Ecto neural progenitor cell (in vitro differentiated cells): ENCODE measurements around the gene PRR20G.
"Not testable (repeated sequence)": the region's sequence is repeated elsewhere in the genome, so short reads cannot be mapped to it uniquely, and the experiment has no call there.

Experiments used
- DNase-seq: peaks from one replicate; pipeline ENCODE4 v3.0.0-alpha.2; 2018; ENCODE audit warnings: low spot score

PRR20G gene

DNA sequence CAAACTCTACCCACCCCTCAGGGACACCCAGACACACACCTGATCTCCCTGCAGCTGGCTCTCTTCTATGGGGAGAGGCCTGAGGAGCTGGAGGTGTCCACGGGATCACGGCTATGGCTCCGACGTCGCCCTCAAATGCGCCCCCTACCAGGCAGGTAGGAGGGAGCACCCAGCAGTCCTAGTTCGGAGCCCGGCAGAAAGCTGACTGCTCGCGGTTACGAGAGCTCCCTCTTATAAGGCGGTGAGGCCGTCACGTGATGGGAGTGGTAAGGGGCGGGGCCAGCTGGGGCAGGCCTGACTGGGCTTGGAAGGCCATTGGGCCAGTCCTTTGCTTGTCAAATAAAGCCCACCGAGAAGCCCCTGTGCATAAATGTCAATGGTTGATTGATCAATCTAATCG is at the start of gene PRR20G:
PRR20G (minus strand) TSS at position 207 of the 400 bp plus-strand sequence. CDS start 681 bp downstream, outside the sequence.
- DNase-seq, result no peak

DNA sequence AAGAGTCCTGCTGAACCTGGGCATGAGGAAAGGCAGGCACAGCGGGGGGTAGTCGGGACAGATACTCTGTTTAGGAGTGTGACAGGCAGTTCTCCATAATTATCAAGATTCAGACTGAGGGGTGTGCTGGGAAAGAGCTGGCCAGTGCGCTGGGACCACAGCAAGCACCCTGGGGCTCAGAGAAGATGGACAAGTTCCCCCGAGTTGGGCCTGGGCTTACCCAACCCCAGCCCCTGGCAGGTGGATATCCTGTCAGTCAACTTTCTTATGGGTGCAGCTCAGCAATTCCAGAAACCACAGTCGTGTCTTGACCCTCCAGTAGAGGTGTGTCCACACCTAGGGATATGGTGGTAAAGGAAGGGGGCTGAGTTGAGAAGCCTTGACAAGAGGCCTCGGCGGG is 49.2 kb upstream of the PRR20G start:
- DNase-seq, result peak; percentile 27

DNA sequence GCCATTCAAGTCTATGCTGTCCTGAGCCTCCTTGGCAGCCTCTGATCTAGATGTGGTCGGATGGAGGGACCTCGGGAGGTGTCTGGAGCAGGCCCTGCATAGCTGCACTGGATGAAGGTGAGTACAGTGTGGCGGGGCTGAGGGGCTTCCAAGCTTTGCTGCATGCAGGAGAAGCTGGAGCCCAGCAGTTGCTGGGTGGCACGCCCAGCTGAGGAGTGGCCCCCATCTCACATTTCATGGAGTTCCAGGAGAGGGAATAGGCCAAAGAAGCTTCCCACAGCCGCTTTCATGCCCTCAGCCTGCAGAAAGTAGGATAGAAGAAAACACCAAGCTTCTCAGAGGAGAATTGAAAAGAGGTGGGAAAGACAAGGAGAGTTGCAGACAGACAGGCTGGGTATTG is 48.3 kb upstream of the PRR20G start:
- DNase-seq, result no peak

DNA sequence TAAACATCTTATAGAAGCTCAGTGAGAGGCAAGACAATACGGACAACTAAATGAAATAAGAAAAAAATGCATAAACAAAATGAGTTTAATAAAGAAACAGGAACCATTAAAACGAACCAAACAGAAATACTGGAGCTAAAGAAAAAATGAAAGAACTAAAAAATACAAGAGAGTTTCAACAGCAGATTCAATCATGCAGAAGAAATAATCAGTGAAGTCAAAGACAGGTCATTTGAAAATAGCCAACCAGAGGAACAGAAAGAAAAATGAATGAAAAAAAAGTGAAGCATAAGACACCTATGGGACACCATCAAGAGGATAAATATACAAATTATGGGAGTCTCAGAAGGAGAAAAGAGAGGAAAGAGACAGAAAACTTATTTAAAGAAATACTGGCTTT is 42.5 kb upstream of the PRR20G start:
- no peak for DNase-seq

DNA sequence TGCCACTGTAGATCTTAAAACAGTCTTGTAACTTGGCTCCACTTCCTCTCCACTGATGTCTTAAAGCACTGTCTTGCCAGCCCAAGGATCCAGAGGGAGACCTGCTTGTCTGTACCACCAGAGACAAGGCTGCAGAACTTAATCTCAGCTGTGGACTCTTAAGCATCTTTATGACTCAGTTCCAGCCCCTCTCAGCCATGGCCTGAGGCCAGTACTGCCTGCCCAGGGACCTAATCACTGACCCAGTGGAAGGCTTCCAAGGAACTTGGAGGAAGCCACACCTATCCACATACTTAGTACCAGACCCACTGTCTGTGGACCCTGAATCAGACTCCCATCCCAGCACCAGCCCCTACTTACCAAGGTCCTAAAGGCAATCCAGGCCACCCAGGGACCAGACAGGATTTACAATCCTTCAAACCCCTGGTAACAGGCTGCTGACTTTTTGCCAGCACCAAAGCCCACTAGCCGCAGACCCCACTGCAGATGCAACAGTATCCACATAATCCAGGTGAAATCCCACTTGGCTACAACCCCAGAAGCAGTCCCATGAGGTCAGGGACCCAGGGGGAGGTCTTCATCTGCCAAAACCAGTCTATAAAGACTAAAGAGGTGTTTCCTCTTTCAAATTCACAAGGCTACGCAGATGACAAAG is 41.9 kb upstream of the PRR20G start:
- no peak for DNase-seq

DNA sequence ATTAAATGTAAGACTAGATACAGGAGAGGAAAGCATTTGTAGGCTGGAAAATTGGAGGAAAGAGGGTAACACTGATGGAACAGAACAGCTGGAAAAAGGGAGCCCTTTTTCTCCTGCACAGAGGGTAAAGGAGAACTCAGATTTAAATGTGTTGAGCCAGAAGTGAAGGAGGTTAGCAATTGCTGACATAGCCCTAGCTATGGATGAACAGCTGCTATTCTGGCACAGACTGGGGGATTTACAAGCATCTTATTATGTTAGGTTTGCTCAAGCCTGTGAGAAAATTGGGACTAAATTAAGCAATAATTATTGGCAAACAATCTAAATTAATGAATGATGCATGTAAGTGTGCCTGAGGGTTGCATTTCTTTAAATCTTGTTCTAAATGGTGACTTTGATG is 40.6 kb upstream of the PRR20G start:
- DNase-seq, result no peak

DNA sequence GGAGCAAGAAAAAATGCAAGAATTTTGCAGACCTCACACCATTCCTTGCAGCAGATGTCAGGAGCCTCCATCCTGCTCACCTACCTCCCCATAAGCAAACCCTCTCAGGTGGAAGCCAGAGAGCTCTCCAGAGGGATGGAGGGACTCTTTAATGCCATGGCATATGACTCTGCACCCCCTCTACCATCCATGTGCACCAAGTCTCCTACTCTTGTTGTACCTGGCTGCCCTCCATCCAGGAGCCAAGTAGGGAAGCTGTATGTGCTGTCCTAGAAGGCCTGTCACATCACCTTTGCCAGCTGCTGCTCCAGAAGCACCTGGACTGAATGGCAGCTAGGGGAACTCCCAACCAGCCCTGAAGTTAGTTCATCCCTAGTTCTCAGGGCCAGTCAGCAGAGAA is 38.5 kb upstream of the PRR20G start:
- no peak for DNase-seq

DNA sequence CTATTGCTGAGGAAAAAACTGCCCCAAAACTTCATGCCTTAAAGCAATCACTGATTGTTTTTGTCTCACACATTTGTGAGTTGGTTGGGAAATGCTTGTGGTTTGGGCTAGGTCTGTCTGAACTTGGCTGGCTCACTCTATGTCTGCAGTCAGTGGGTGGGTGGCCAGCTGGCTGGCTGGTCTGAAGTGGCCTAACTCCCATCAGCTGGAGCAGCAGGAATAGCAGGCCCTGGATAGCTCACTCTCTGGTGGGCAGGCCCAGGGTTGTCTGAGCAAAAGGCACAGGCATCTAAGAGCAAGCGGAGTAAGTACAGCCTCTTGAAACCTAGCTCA is 37.7 kb upstream of the PRR20G start:
- no peak for DNase-seq

DNA sequence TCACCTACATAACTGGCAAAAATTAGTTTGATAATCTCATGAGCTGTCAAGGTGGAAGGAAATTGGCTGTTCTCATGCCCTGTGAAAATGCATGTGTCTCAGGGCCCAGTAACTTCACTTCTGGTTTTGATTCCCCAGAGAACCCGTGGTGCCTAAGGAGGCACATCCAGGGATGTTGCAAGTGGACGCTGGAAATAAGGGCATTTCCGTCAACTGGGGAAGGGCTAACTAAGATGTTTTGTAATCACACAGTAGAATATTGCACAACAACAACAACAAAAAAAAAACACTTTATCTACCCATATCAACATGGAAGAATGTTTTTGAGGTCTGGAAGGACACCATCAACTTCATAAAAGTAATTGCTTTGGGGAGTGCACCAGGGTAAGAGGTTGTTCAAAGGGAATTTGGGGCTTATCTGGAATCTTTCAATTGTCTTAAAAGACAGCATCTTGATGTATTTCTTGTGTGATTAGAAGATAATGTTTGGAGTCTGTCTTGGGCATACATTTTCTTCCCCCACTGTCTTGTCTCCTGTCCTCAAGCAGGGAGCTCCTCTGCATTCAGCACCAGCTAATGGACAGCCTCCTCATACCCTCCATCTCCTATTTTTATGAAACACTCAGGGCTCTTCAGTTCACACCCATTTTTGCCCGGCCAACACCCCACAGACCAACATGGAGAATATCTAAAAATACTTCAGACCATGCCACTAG is 37.2 kb upstream of the PRR20G start:
- DNase-seq, result no peak

DNA sequence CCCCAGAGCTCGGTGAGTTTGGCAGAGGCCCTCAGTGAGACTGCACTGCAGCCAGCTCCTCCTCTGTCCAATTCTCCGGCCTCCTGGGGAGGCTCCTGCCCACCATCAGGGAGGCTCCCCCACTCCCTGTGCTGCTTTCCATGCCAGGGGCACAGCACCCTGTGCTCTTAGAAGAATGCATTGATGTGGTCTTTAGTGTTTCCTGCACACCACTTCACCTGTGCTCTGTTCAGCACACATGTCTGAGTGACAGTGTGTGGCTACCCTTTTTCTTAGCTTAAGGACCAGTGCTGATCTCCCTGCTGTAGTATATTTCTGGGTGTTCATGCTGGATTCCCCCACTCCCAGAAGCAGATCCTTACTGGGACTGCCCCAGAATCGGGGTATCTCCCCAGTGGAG is 36.2 kb upstream of the PRR20G start:
- DNase-seq, result no peak

DNA sequence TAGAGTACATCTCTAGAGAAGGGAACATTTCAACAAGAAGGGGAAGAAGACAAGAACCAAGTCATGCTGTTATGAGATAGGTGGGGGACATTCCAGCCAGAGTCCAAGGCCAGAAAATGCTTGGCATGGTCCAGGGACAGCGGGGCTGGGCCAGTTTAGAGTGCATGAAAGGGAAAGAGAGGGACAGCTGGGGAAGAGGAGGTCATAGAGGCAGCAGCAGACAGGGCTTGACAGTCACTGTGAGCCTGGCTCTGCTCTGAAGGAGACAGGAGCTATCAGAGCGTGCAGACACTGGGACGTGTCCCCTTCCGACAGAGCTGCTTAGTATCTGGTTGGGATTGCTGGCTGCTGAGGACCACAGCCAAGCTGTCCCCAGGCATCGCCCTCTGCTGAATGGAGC is 35.7 kb upstream of the PRR20G start:
- no peak for DNase-seq

DNA sequence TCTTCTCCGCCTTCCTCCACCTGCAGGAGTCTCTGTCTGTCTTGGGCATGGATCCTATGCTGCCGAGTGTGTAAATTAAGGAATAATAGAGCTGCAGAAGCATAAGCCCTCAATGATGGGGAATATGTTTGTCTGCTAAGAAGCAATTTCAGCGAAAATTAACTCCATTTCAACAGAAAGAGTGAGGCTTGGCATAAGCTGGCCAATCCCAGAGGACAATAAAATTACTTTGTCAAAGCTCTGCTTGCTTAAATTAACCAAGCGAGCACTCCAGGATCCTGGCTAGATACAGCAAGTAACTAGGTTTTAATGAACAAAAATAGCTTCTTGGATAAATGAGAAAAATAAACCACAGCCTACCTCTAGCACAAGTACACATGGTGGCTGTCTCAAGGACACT is 33.5 kb upstream of the PRR20G start:
- no peak for DNase-seq

DNA sequence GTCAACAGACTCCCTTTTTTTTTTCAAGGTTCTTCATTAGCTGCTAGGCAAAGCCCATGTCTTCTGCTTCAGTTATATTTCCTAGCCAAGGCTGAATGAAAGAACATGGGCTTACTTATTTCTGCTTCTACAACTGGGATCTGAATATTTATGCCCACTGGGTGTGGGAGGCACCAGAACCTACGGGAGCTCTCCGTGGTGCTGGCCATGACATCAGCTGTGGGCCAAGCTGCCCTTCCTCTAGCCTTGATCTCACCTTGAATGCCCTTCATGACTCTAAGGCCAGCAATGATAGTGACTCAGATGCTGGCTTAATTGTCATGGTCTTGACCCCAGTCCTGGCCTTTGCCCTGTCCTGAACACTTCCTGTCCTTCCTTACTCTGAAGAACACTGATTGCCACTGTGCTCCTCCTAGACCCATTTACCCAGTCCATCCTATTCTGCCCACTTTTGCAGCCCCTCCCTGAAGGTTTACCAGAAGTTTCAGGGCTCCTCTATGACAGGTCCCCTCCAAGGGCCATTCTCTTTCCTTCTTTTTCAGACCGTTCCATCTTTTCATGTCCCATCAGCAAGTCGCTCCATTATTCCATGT is 32.8 kb upstream of the PRR20G start:
- DNase-seq, result no peak

DNA sequence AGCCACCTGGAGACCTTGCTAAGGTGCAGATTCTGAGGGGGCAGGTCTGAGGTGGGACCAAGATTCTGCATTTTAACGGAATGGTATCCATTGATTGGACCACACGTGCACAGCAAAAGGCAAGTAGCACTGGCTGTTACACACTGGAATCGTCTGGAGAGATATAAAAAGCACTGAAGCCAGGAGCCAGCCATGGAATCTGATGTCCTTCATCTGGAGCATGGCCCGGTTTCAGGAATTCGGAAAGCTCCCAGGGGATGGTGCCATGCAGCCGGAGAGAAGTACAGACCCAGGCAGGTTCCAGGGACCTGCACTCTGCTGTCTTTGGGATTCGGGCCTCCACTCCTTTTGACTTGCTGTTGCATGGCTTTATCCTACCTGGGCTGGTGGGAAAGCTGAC is 28.8 kb upstream of the PRR20G start:
- no peak for DNase-seq

DNA sequence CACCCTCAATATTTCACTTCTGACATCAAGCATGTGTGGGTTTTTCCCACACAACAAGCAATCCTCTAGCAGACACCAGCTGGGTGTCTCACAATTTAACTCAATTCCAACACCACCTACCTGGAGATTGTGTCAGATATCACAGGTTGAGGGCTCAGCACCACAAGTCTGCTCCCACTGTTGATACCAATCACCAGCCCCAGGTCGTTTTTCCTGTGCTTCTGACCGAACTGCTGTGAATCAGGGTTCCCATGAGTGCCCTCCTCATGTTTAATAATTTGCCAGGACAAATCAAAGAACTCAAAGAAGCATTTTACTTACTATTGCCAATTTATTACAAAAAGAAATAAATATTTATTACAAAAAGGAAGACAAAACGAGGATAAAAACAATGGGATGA is 25.0 kb upstream of the PRR20G start:
- DNase-seq, result no peak

DNA sequence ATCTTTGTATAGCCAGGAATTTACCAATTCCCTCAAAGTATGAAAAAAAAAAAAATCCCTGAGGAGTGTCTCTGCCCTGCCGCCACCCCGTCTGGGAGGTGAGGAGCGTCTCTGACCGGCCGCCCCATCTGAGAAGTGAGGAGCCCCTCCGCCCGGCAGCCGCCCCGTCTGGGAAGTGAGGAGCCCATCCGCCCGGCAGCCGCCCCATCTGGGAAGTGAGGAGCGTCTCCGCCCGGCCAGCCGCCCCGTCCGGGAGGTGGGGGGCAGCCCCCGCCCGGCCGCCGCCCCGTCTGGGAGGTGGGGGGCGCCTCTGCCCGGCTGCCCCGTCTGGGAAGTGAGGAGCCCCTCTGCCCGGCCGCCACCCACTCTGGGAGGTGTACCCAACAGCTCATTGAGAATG is 21.0 kb upstream of the PRR20G start:
- not testable (repeated sequence) for DNase-seq

DNA sequence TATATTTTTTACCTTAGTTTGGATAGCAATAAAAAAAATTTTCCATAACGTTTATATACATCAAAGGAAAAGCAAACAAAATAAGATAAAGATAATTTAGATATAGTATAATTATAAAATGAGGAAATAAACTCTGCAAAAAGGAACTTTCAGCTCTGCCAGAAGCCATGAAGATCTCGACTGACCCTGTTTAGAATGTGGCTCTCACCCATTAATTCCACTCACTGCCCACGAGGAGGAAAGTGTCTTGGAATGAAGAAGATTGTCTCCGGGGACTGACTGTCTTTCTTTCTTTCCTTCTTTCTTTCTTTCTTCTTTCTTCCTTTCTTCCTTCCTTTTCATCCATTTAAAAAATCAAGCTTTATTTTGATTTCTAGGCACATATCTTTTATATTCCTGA is 20.1 kb upstream of the PRR20G start:
- DNase-seq, result no peak

DNA sequence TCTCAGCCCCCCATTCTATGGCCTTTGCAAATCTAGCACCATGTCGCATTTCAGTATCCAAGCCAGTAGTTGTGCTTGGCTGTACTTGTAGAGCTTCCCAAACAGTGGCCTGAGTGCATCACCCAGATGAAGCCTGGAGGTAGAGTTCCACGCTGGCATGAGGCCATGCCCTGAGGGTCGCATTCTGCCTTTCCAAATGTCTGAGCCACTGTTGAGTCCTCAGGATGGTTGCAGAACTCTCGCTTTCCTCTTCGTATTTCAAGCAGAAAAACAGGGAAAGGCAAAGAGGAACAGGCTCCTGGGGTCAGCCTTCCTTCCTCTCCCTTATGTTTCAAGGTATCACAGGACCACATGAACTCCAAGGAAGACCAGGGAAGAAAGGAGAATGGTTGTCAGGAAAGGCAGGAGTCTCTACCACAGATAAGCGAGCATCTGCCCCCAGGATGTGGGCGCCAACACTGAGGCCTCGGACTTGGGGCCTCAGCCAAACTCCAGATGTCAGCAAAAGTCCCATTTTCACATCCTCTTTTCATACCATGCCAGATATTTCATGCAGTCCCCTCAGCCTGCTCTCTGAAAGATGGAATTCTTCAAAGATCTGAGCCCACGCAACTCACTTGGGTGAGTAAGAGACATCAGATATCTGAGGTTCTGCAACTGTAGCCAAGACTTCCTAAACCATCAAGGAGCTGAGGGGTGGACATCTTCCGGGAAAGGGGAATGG is 19.4 kb upstream of the PRR20G start:
- no peak for DNase-seq

DNA sequence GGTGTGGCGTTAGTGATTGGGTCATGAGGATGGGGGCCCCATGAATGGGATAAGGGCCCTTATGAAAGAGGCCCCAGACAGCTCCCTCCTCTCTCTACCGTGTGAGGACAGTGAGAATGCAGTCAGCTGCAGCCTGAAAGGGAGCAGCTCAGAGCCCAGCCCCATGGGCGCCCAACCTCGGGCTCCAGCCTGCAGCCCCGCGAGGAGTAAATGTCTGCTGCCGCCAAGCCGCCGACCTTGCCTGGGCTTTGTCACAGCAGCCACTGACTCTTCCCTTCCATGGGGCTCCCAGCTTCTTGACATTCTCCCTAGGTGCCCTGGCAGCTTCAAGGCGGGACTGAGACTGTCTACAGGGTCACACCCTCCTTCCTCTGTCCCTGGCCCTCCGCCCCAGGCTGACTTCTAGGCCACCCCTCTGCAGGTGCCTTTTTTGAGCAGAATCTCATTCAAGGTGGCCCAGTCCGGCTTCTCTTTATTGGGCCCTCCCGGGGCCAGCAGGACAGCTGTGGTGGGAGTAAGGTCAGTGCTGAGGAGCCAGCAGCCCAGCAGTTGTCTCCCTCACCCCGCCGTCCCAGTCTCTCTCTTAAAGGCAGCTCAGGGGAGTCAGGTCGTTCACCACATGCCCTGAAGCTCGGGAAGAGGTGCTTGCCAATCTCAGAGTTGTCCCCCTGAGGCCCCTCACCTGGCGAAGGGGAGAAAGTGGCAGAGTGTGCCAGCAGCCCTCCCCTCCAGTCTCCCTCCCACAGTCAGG is 18.7 kb upstream of the PRR20G start:
- DNase-seq, result no peak

DNA sequence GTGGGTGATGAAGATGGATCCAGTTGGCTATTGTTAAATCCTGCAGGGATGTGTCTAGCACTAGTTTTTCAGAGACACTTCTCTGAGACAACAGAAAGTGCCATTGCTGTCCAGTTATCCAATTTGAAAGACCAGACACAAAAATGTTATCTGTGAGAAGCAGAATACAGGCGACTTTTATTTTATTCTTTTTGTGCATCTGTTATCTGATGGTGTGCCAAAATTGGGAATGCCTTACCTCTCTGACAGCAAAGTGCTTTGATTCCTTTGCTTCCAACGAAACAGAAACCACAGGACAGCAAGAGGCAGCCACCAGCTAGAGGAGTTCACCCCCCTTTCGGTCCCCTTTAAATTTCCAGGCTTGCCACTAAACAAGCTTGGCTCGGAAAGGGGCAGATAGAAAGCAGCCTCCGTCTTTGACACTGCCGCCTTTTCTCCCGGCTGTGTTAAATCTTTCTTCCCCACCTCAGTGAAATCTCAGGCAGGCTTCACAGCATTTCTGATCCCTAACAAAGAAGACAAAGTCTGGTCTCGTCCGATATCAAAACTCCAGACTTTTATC is 17.7 kb upstream of the PRR20G start:
- no peak for DNase-seq

DNA sequence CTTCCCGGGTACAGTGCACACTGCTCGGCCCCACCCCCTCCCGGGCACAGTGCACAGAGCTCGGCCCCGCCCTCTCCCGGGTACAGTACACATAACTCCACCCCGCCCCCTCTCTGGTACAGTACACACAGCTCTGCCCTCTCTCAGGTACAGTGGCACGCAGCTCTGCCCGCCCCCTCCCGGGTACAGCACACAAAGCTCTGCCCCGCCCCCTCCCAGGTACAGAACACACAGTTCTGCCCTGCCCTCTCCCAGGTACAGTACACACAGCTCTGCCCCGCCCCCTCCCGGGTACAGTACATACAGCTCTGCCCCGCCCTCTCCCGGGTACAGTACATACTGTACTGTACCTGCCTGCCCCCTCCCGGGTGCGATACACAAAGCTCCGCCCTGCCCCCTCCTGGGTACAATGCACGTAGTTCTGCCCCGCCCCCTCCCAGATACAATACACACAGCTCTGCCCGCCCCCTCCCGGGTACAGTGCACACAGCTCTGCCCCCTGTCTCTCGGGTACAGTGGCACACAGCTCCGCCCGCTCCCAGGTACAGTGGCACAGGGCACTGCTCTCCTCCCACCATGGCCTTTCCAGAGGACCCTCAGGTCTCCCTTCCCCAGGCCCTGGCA is 16.4 kb upstream of the PRR20G start:
- no peak for DNase-seq

DNA sequence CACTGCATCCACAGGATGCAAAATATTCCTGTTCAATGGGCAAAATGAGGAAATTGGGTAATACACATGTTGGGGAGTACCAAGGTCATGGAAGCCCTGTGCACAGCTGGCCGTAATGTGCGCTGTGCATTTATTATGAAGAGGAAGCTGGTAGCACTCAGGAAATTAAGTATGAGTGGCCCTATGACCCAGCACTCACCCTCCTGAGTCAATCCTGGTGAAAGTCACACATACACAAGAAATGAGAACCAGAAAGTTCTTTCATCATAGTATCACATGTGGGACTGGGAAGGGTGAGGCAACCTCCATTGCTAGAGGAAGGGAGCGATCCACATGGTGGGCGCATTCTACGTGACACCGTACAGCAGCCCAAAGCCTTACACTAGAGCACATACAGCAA is 11.4 kb upstream of the PRR20G start:
- no peak for DNase-seq
